ENCODE results near the gene TENM3.

Gene TENM3

GRCh38 chr4:182538031-182538430, 294.8 kb downstream of the TENM3 start:
- no peak overlapping the region for H3K4me3 ChIP-seq (ENCODE audit: control insufficient read depth, low read depth, low read length)
- no peak for TF ChIP-seq CTCF (IDR thresholded peaks at IDR 0.05; ENCODE audit: control insufficient read depth, insufficient read depth, low read depth, low read length, missing control alignments)
- DNase-seq (ENCODE audit: low read depth), result no peak

- DNase-seq (ENCODE audit: low read depth), result no peak
- H3K4me3 ChIP-seq (ENCODE audit: control insufficient read depth, low read depth, low read length), result no peak overlapping the region
- TF ChIP-seq CTCF (IDR thresholded peaks at IDR 0.05; ENCODE audit: control insufficient read depth, insufficient read depth, low read depth, low read length, missing control alignments), result no peak
Observed at GRCh38 chr4:182540496-182540895, 297.3 kb downstream of the TENM3 start.

DNA sequence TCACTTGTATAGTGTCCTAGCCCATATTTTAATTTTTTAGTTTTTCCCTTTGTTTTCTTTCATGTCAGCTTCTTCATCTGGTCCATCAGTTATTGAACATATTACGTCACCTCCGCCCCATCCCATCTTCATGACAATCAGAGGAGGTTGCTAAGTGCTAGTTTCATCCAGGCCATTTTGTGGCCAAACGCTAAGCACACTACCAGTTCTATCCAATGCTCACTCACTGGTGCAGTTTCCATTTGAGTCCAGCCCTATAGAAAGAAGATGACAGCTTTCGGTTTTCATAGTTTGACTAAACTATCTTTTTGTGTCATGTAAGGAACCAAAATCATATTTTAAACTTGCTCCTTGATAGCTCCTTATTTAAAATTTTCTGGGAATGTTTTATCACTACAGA, 304.2 kb downstream of the TENM3 start:
- no peak for TF ChIP-seq CTCF (IDR thresholded peaks at IDR 0.05; ENCODE audit: control insufficient read depth, insufficient read depth, low read depth, low read length, missing control alignments)
- H3K4me3 ChIP-seq (ENCODE audit: control insufficient read depth, low read depth, low read length), result no peak overlapping the region
- no peak for DNase-seq (ENCODE audit: low read depth)

DNA sequence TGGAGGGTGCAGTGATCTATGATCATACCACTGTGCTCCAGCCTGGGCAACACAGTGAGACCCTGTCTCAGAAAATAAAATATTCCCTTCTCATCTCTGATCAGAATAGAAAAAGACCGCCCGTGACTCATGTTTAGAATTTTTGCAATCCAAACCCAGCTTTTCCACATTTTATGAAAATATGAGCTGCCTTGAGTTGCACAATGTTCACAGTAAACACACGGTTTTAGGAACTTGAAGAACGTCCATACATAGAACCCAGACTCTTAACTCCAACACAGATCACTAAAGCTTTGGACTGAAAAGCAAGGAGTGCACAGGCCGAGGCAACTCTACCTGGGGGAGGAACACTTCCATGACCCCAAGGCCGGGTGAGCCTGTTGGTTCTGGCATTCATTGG, 305.0 kb downstream of the TENM3 start:
- no peak for DNase-seq (ENCODE audit: low read depth)
- no peak for TF ChIP-seq CTCF (IDR thresholded peaks at IDR 0.05; ENCODE audit: control insufficient read depth, insufficient read depth, low read depth, low read length, missing control alignments)
- no peak overlapping the region for H3K4me3 ChIP-seq (ENCODE audit: control insufficient read depth, low read depth, low read length)

- no peak overlapping the region for H3K4me3 ChIP-seq (ENCODE audit: control insufficient read depth, low read depth, low read length)
- DNase-seq (ENCODE audit: low read depth), result no peak
- no peak for TF ChIP-seq CTCF (IDR thresholded peaks at IDR 0.05; ENCODE audit: control insufficient read depth, insufficient read depth, low read depth, low read length, missing control alignments)
Observed at GRCh38 chr4:182549356-182549755, 306.2 kb downstream of the TENM3 start.

DNA sequence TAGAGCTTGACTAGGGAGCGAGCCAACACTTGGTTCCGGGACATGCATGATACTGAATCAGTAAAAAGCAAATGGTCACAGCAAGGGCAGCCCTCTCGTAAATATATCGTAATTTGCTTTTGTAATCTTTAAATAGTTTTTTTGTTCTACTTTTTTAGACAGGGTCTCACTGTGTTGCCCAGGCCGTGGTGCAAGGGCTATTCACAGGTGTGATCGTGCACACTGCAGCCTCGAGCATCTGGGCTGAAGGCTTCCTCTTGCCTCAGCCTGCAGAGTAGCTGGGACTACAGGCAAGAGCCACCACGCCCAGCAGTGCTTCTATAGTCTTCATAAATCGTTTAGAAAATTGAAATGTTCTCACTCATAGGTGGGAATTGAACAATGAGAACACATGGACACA, 309.7 kb downstream of the TENM3 start:
- no peak for DNase-seq (ENCODE audit: low read depth)
- TF ChIP-seq CTCF (IDR thresholded peaks at IDR 0.05; ENCODE audit: control insufficient read depth, insufficient read depth, low read depth, low read length, missing control alignments), result no peak
- no peak overlapping the region for H3K4me3 ChIP-seq (ENCODE audit: control insufficient read depth, low read depth, low read length)

DNA sequence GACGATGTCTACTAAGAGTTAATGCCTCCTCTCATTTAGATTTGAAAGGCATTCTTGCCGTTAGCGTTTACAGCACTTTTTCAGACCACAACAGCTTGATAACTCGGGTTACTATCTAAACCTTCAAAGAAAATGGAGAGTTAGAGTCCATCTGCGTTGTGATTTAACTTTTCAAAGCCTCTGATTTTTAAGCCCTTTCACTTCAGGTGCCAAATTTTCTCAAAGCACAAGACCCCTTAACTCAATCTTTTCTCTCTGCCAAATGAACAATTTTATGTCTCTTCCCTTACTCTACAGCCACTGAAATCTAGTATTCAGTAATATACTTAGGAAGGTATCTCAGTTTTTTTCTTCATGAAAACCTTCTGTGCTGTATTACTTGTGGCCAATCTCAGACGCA, 310.5 kb downstream of the TENM3 start:
- TF ChIP-seq CTCF (IDR thresholded peaks at IDR 0.05; ENCODE audit: control insufficient read depth, insufficient read depth, low read depth, low read length, missing control alignments), result no peak
- H3K4me3 ChIP-seq (ENCODE audit: control insufficient read depth, low read depth, low read length), result no peak overlapping the region
- DNase-seq (ENCODE audit: low read depth), result no peak
